ENCODE data around the gene KAT2B. TPM values are rescaled to one million over a fixed set of nuclear protein-coding genes. Genes with fewer than 3 reads are reported as not detected.

Gene KAT2B
- polyA plus RNA-seq, 3 donors = 21.8 to 27.4 (median 22.8) TPM

DNA sequence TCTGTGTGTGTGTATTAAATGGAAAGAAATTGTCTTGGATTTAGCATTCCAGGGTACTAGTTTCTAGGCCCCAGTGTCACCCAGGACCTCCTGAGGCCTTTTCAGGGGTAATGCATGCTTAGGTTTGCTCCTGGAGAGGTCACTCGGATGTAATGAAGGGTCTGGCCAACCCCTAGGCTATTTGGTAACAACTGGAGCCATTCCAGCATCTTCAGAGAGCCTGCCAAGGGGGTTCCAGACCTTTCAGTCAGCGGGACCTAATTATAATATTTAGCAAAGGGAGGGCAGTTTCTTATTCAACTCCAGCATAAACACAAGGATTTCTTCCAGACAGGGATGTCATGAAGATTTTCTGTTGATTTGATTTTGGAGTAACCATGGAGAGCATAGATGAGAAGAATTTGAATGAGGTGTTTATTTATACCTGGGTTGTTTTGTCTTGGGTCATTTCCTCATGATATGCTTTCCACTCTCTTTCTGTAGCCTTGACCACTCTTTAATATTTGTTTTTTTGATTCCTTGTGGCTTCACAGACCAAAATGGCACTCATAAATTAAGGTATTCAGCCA is 17.4 kb downstream of the KAT2B start:
- DNase-seq (ENCODE audit: extremely low read depth in 1 of 11, low read depth in 9 of 11, low spot score in 4 of 11) = no peak

DNA sequence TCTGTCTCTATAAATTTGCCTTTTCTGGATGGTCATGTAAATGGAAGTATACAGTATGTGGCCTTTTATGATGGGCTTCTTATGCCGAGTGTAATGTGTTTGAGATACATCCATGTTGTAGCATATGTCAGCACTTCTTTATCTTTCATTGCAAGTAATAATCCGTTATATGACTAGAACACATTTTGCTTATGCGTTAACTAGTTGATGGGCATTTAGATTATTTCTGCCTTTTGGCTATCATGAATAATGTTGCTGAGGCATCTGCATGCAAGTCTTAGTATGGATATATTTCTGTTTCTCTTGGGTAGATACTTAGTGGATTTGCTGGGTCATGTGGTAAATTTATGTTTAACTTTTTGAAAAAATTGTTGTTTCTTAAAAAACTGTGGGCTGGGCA is 19.7 kb downstream of the KAT2B start:
- DNase-seq (ENCODE audit: extremely low read depth in 1 of 11, low read depth in 9 of 11, low spot score in 4 of 11) = no peak

- DNase-seq (ENCODE audit: extremely low read depth in 1 of 11, low read depth in 9 of 11, low spot score in 4 of 11) = no peak
These were observed 20.9 kb downstream of the KAT2B start for GRCh38 chr3:20060974-20061685.

DNA sequence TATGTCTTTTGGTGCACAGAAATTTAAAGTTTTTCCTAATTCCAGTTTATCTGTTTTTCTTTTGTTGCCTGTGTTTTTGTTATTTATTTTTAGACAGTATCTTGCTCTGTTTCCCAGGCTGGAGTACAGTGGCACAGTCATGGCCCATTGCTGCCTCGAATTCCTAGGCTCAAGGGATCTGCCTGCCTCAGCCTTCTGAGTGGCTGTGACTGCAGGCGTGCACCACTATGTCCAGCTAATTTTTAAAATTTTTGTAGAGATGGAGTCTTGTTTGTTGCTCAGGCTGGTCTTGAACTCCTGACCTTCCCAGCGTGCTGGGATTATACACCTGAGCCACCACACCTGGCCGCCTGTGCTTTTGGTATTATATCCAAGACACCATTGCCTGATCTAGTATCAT is 22.8 kb downstream of the KAT2B start:
- DNase-seq (ENCODE audit: extremely low read depth in 1 of 11, low read depth in 9 of 11, low spot score in 4 of 11) = no peak

DNA sequence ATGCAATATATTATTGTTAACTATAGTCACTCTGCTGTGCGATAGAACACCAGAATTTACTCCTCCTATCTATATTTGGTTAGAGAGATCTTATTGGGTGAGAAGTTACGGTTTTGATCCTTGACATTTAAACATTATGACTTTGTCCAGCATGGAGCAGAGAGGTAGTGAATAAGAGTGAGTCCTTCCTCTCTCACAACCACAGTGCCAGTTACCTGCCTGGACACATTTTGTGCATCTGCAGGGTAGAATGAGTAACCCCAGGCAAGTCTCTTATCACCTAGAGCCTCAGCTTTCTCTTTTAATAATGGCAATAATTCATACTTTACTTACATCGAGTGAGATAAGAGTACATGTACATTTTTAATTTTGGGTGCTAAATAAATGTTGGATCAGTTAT is 24.1 kb downstream of the KAT2B start:
- DNase-seq (ENCODE audit: extremely low read depth in 1 of 11, low read depth in 9 of 11, low spot score in 4 of 11) = no peak

DNA sequence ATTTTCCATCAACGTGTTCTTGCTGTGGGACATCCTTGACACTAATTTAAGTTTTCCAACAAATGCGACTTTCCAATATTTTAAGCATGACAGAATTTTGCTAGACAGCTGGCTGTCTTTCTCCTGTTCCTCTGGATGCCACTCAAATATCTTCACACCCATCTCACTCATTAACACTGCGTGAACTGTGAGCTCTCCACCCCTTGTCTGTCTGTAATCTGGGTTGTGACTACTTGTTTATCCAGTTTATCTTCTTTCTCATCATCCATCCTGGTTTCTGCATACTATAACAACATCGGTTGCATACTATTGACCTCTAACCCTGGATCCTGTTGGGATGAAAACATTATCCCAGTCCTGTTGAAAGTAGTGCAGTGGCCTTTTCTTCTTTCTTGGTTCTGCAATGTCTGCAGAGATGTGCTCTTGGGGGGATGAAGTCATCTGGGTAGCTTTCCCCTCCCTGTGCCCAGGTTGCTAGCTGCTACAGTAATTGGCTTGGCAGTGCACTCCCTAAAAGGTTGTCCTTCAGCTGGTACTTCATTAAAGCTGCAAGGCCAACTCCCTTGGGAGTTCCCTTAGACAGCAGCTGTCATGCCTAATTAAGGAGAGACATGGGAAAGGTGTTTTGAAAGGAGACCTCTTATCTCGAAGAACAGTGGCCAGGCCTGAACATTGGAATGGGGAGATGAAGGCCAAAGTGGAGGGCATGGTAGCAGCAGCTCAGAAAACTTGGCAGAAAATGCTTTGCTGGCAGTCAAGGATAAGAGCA is 24.7 kb downstream of the KAT2B start:
- DNase-seq (ENCODE audit: extremely low read depth in 1 of 11, low read depth in 9 of 11, low spot score in 4 of 11) = no peak

GRCh38 chr3:20066079-20066478 is 25.8 kb downstream of the KAT2B start:
- no peak for DNase-seq (ENCODE audit: extremely low read depth in 1 of 11, low read depth in 9 of 11, low spot score in 4 of 11)

DNA sequence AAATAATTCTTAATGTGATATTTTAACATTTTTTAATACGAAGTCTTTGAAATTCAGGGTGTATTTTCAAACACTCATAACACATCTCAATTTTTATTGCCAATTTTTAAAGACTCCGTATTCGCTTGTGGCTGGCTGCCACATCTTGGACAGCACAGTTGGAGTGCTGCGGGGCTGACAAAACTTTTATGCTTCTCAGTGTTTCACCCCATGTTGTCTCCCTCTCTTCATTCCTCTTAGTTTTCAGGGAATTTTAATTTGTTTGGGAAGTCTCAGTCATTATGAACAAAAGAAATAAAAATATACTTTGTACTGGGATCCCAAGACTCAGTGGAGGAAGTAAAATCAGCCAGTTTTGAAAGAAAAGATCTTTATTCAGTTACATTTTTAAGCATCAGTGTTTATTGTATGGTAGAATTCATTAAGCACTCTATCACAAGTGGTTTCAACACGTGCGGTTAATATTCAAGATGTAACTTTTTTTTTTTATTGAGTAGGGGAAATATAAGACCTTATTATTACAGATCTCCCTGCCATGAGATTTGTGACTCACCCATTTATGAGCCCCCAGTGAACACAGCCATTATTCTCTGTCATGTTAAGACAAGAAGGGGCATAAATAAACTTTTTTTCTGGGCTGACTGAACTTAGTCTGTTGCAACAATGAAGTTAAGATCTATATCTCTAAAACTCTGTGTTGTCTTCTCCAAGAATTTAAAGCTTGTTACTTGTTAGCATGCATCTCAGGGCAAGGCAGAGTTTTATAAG is 26.8 kb downstream of the KAT2B start:
- no peak for DNase-seq (ENCODE audit: extremely low read depth in 1 of 11, low read depth in 9 of 11, low spot score in 4 of 11)

GRCh38 chr3:20068512-20069177 is 28.4 kb downstream of the KAT2B start:
- no peak for DNase-seq (ENCODE audit: extremely low read depth in 1 of 11, low read depth in 9 of 11, low spot score in 4 of 11)

- no peak for DNase-seq (ENCODE audit: extremely low read depth in 1 of 11, low read depth in 9 of 11, low spot score in 4 of 11)
These were observed 28.9 kb downstream of the KAT2B start for GRCh38 chr3:20069178-20069532.

- no peak for DNase-seq (ENCODE audit: extremely low read depth in 1 of 11, low read depth in 9 of 11, low spot score in 4 of 11)
These were observed 30.9 kb downstream of the KAT2B start for GRCh38 chr3:20071175-20071574.

- no peak for DNase-seq (ENCODE audit: extremely low read depth in 1 of 11, low read depth in 9 of 11, low spot score in 4 of 11)
These were observed 32.2 kb downstream of the KAT2B start for GRCh38 chr3:20072422-20072821.

GRCh38 chr3:20073068-20073467 is 32.8 kb downstream of the KAT2B start:
- no peak for DNase-seq (ENCODE audit: extremely low read depth in 1 of 11, low read depth in 9 of 11, low spot score in 4 of 11)

- DNase-seq (ENCODE audit: extremely low read depth in 1 of 11, low read depth in 9 of 11, low spot score in 4 of 11) = no peak
These were observed 33.4 kb downstream of the KAT2B start for GRCh38 chr3:20073683-20074082.

GRCh38 chr3:20074226-20075063 is 34.2 kb downstream of the KAT2B start:
- no peak for DNase-seq (ENCODE audit: extremely low read depth in 1 of 11, low read depth in 9 of 11, low spot score in 4 of 11)

DNA sequence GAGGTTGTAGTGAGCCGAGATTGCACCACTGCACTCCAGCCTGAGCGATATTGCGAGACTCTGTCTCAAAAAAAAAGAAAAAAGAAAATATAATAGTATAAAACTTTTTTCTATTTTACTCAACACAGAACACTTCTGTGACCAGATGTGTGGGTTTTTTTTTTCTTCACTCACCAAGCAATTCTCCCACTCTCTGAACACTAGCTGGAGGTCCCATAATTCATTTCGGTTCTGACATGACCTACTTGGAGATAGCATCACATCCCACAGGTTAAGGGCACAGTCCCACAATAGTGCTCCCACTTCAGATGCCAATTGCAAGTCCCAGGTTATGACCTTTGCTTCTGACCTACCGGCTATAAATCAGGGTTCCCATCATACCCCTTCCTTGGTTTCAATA is 35.0 kb downstream of the KAT2B start:
- no peak for DNase-seq (ENCODE audit: extremely low read depth in 1 of 11, low read depth in 9 of 11, low spot score in 4 of 11)

DNA sequence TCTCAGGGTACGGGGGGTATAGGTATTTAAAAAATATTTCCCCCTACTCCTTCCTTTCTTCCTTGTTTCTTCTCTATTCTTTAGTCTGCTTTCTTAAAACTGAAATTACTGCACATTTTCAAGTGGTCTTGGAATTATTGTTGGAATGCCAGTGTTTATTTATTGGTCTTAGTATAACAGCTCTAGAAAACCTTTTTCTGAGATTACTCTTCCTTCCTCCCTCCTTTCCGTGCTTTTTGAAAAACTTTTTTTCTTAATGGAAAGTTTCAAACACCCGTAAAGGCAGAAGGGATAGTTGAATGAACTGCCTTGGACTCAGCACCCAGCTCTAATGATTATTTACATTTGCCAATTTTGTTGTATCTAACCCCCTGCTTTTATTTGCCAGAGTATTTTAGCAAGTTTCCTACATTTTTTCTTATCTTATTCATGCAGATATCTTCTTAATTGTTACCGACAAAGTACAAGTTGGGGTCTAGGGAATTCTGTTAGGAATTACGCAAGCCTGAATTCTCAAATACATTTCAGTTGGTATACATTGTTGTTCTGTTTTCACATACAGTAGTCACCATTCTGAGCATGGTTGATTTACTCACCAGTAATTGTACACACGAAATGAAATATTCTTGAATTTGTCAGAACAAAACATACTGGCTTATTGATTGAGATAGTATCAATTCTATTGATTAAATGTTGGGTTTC is 36.2 kb downstream of the KAT2B start:
- no peak for DNase-seq (ENCODE audit: extremely low read depth in 1 of 11, low read depth in 9 of 11, low spot score in 4 of 11)

- DNase-seq (ENCODE audit: extremely low read depth in 1 of 11, low read depth in 9 of 11, low spot score in 4 of 11) = no peak
These were observed 36.8 kb downstream of the KAT2B start for GRCh38 chr3:20077068-20077467.

Data from renal cortex interstitium (tissue), 11 donors.